Measurements from ENCODE around the gene ARHGAP24.

GRCh38 chr4:86036736-86037135 lies 561.8 kb downstream of the ARHGAP24 start:
- TF ChIP-seq CTCF (conservative IDR thresholded peaks at IDR 0.05; ENCODE audit: low read depth in 2 of 2), result no peak
- TF ChIP-seq EZH2 (IDR thresholded peaks at IDR 0.05; ENCODE audit: low read depth, unreplicated experiment), result no peak
- TF ChIP-seq JUNB (IDR thresholded peaks at IDR 0.05; ENCODE audit: unreplicated experiment), result no peak
- TF ChIP-seq POLR2AphosphoS5 (IDR thresholded peaks at IDR 0.05; ENCODE audit: low read depth), result no peak
- TF ChIP-seq CREB1 (CRISPR knock-in tag; IDR thresholded peaks at IDR 0.05; ENCODE audit: low read depth), result no peak
- TF ChIP-seq REST (IDR thresholded peaks at IDR 0.05; ENCODE audit: unreplicated experiment), result no peak
- TF ChIP-seq EZH2phosphoT487 (IDR thresholded peaks at IDR 0.05; ENCODE audit: unreplicated experiment), result no peak
- no peak for TF ChIP-seq ETS1 (IDR thresholded peaks at IDR 0.05)
- no peak for TF ChIP-seq ZNF114 (CRISPR knock-in tag; IDR thresholded peaks at IDR 0.05)
- TF ChIP-seq ZNF331 (CRISPR knock-in tag; IDR thresholded peaks at IDR 0.05; ENCODE audit: low read depth), result no peak
- TF ChIP-seq STAT1 (IDR thresholded peaks at IDR 0.05; ENCODE audit: unreplicated experiment), result no peak
- no peak for TF ChIP-seq ZNF462 (CRISPR knock-in tag; IDR thresholded peaks at IDR 0.05)
